GM12891 (cell line): ENCODE measurements around the gene TDRD7. TPM values are rescaled to one million over a fixed set of nuclear protein-coding genes. Genes with fewer than 3 reads are reported as not detected.
A peak's percentile ranks its signal among the peaks of the same experiment; 100 is the strongest.

Experiments used
- DNase-seq: peaks from one replicate; pipeline ENCODE4 v3.0.0; 2011; ENCODE audit warnings: low spot score; ENCODE audit not compliant: insufficient read length
- FAIRE-seq: peaks from 2 replicates; lab custom pipeline; 2011; peaks lifted over from hg19 to GRCh38; lab: Jason Lieb, UNC
- PAX5 ChIP-seq: IDR thresholded peaks from 2 replicates; pipeline ENCODE4 v1.6.1; 2011; ENCODE audit warnings: low read length, moderate library complexity, mild to moderate bottlenecking; ENCODE audit not compliant: insufficient read depth, severe bottlenecking
- POLR2A ChIP-seq: IDR thresholded peaks from 2 replicates; pipeline ENCODE4 v1.6.1; 2011; ENCODE audit warnings: low read depth, low read length, control low read depth
- POLR2AphosphoS5 ChIP-seq: IDR thresholded peaks from 2 replicates; pipeline ENCODE4 v1.6.1; 2011; ENCODE audit warnings: low read depth, low read length, control low read depth
- POU2F2 ChIP-seq: IDR thresholded peaks from 2 replicates; pipeline ENCODE4 v1.6.1; 2011; ENCODE audit warnings: low read depth, mild to moderate bottlenecking, control low read depth, low read length, moderate library complexity
- SPI1 ChIP-seq: IDR thresholded peaks from 2 replicates; pipeline ENCODE4 v1.6.1; 2011; ENCODE audit warnings: low read depth, low read length, control low read depth
- TAF1 ChIP-seq: IDR thresholded peaks from 2 replicates; pipeline ENCODE4 v1.6.1; 2011; ENCODE audit warnings: low read depth, low read length, control low read depth
- polyA plus RNA-seq: library from polyadenylated mRNA; unstranded; fragments of >200 nt; gene quantifications from one replicate; pipeline ENCODE4 v1.2.1, GENCODE V29; 2012; ENCODE audit warnings: low read depth, missing spikeins, inconsistent platforms; ENCODE audit not compliant: missing spikeins

Gene TDRD7
- polyA plus RNA-seq = 9.4 TPM

GRCh38 chr9:97411789-97412625 is at the start of gene TDRD7:
Gene TDRD7, plus strand, starts transcription at chr9:97412096. Its CDS starts 16,370 bp downstream, at chr9:97428466.
- FAIRE-seq = peak; percentile 97
- peak; percentile 75 for TF ChIP-seq PAX5
- no peak for TF ChIP-seq POLR2A
- TF ChIP-seq SPI1 = 0 out of 2 replicates have a peak, but pooled peaks have one; percentile 19
- TF ChIP-seq TAF1 = no peak
- TF ChIP-seq POU2F2 = peak; percentile 70; the same call in 1 of the 2 replicates
- TF ChIP-seq POLR2AphosphoS5 = no peak
- peak; percentile 90 for DNase-seq

- FAIRE-seq (no peak), DNase-seq (no peak)
- TF ChIP-seq PAX5 (no peak), POLR2A (no peak), POU2F2 (no peak), POLR2AphosphoS5 (no peak), SPI1 (no peak), TAF1 (no peak)
These were observed 48.9 kb upstream of the TDRD7 start for GRCh38 chr9:97362777-97363545.

GRCh38 chr9:97363661-97364299 is 48.1 kb upstream of the TDRD7 start:
- DNase-seq (no peak), FAIRE-seq (no peak)
- TF ChIP-seq POLR2AphosphoS5 (no peak), TAF1 (no peak), POU2F2 (no peak), POLR2A (no peak), SPI1 (no peak), PAX5 (no peak)

GRCh38 chr9:97364769-97365490 is 47.0 kb upstream of the TDRD7 start:
- TF ChIP-seq PAX5 = no peak
- no peak for TF ChIP-seq POLR2AphosphoS5
- TF ChIP-seq TAF1 = no peak
- TF ChIP-seq POLR2A = no peak
- TF ChIP-seq POU2F2 = no peak
- no peak for TF ChIP-seq SPI1
- no peak for FAIRE-seq
- DNase-seq = no peak

GRCh38 chr9:97365634-97366033 is 46.3 kb upstream of the TDRD7 start:
- DNase-seq (no peak), FAIRE-seq (no peak)

GRCh38 chr9:97366476-97366875 is 45.4 kb upstream of the TDRD7 start:
- DNase-seq (no peak), FAIRE-seq (no peak)
- TF ChIP-seq PAX5 (no peak), POLR2AphosphoS5 (no peak), SPI1 (no peak), TAF1 (no peak), POLR2A (no peak), POU2F2 (no peak)

More at GRCh38 chr9:97365634-97366033, 46.3 kb upstream of the TDRD7 start:
- TF ChIP-seq POU2F2 = no peak
- TF ChIP-seq SPI1 = peak; percentile 34; the same call in 1 of the 2 replicates

- TF ChIP-seq SPI1 (peak; percentile 66), POLR2AphosphoS5 (no peak)
- no peak for FAIRE-seq
- no peak for DNase-seq
These were observed 45.0 kb upstream of the TDRD7 start for GRCh38 chr9:97366889-97367288.

- no peak for DNase-seq
- TF ChIP-seq POLR2AphosphoS5 = no peak
- TF ChIP-seq SPI1 = peak; percentile 29; the same call in 1 of the 2 replicates
- no peak for TF ChIP-seq POU2F2
- TF ChIP-seq TAF1 = no peak
- FAIRE-seq = no peak
These were observed 44.2 kb upstream of the TDRD7 start for GRCh38 chr9:97367729-97368128.

- FAIRE-seq = no peak
- TF ChIP-seq POLR2A = no peak
- DNase-seq = no peak
These were observed 42.9 kb upstream of the TDRD7 start for GRCh38 chr9:97368964-97369363.

- DNase-seq (no peak), FAIRE-seq (no peak)
- TF ChIP-seq POLR2A = no peak
- no peak for TF ChIP-seq TAF1
- no peak for TF ChIP-seq POLR2AphosphoS5
- no peak for TF ChIP-seq SPI1
- TF ChIP-seq POU2F2 = no peak
These were observed 39.3 kb upstream of the TDRD7 start for GRCh38 chr9:97372580-97372979.
